Gastrocnemius medialis (tissue), 4 donors: ENCODE data around the gene CACNA1G. TPM values are rescaled to one million over a fixed set of nuclear protein-coding genes. Genes with fewer than 3 reads are reported as not detected.

Source experiments
- ATAC-seq, 2 donors: fragments of 150-250 bp; one replicate each; pipeline ENCODE4 v1.9.1; 2016
- DNase-seq, 2 donors: peaks; one replicate each; pipeline ENCODE4 v3.0.0-alpha.2; 2019
- H3K27ac ChIP-seq, 4 donors: fragments of 200-600 bp; sonication (generic); 1 replicate in 1 of 4; 2 replicates in 3 of 4; pipeline ENCODE4 v1.5.1; 2016 to 2018; ENCODE audit warnings: mild to moderate bottlenecking in 2 of 4, moderate library complexity in 1 of 4
- H3K27me3 ChIP-seq, 3 donors: fragments of 200-600 bp; sonication (generic) in 2 of 3; 1 replicate in 1 of 3; 2 replicates in 2 of 3; pipeline versions ENCODE4 v1.5.1 to v1.6.0; 2016 to 2019; ENCODE audit warnings: mild to moderate bottlenecking in 1 of 3, moderate library complexity in 1 of 3
- H3K36me3 ChIP-seq, 2 donors: fragments of 200-600 bp; sonication (generic) in 1 of 2; one replicate each; pipeline ENCODE4 v1.5.1; 2017 to 2018
- H3K4me1 ChIP-seq, 2 donors: fragments of 200-600 bp; sonication (generic) in 1 of 2; one replicate each; pipeline ENCODE4 v1.5.1; 2016 to 2017; ENCODE audit warnings: mild to moderate bottlenecking in 2 of 2
- H3K4me3 ChIP-seq, 4 donors: fragments of 200-600 bp; sonication (generic) in 3 of 4; 1 replicate in 1 of 4; 2 replicates in 3 of 4; pipeline ENCODE4 v1.5.1; 2016 to 2019; ENCODE audit warnings: mild to moderate bottlenecking in 2 of 4
- H3K9me3 ChIP-seq, 3 donors: fragments of 200-600 bp; sonication (generic) in 2 of 3; 1 replicate in 1 of 3; 2 replicates in 2 of 3; pipeline ENCODE4 v1.5.1; 2016 to 2019
- CTCF ChIP-seq, 5 experiments: fragments of 450-650 bp in 3 of 5; fragments of 200-600 bp in 2 of 5; sonication (generic) in 2 of 5; IDR thresholded peaks in 4 of 5; conservative IDR thresholded peaks in 1 of 5; 1 replicate in 4 of 5; 2 replicates in 1 of 5; pipeline ENCODE4 v1.5.1; 2016 to 2019; ENCODE audit warnings: antibody characterized with exemption in 5 of 5, mild to moderate bottlenecking in 3 of 5, moderate library complexity in 3 of 5
- POLR2A ChIP-seq, 2 donors: fragments of 450-650 bp; IDR thresholded peaks; one replicate each; pipeline ENCODE4 v1.6.1; 2017; ENCODE audit warnings: antibody characterized with exemption in 2 of 2, mild to moderate bottlenecking in 2 of 2, moderate library complexity in 2 of 2
- in situ Hi-C, 4 donors: fragments of 200-750 bp; cut with MboI; loops; one replicate each; pipeline versions ENCODE4 v1.15.0 to v1.8.0; 2017; ENCODE audit warnings: low sequenced_read_pairs in 4 of 4
- intact Hi-C: fragments of 100-400 bp; cut with DNase I; formaldehyde crosslinking; loops from one replicate; pipeline ENCODE4 v1.15.1; 2023; ENCODE audit warnings: low total_unique reads
- total RNA-seq, 4 donors: library from RNA; depleted of rRNA; stranded (reverse); fragments of >200 nt; gene quantifications; one replicate each; pipeline versions ENCODE4 v1.1.0 to v1.2.3, GENCODE V29; 2016

The CACNA1G gene
- total RNA-seq, 4 donors from 2014 or later = 0.09 to 0.10 TPM; not detected in 2

GRCh38 chr17:50642071-50642721 is 81.7 kb downstream of the CACNA1G start:
- in situ Hi-C loops = loop anchor here in 1 of 4 donors (25.0 kb wide), 1 partner anchor 105 kb away; the partner anchor contains the start of genes EPN3 and SPATA20
- TF ChIP-seq POLR2A (IDR thresholded peaks at IDR 0.05) (no peak), CTCF (IDR thresholded peaks at IDR 0.05 in 4 of 5, conservative IDR thresholded peaks at IDR 0.05 in 1 of 5) (no peak)
- H3K9me3 ChIP-seq = no peaks in the 10 kb centered on the region
- no peak overlapping the region for H3K4me3 ChIP-seq
- H3K36me3 ChIP-seq = no peaks in the 10 kb centered on the region
- no peak for DNase-seq
- intact Hi-C loops = no loop called here
- peaks cover 0 to 5% of the 10 kb centered on the region in 2 donors for H3K4me1 ChIP-seq
- H3K27ac ChIP-seq = no peak overlapping the region
- no peaks in the 10 kb centered on the region for H3K27me3 ChIP-seq
- no peak for ATAC-seq

- H3K27ac ChIP-seq = no peak overlapping the region
- no peak overlapping the region for H3K4me3 ChIP-seq
- TF ChIP-seq CTCF (IDR thresholded peaks at IDR 0.05 in 4 of 5, conservative IDR thresholded peaks at IDR 0.05 in 1 of 5) (no peak), POLR2A (IDR thresholded peaks at IDR 0.05) (no peak)
- ATAC-seq = no peak
- H3K36me3 ChIP-seq = no peaks in the 10 kb centered on the region
- peaks cover 0 to 5% of the 10 kb centered on the region in 2 donors for H3K4me1 ChIP-seq
- no peaks in the 10 kb centered on the region for H3K9me3 ChIP-seq
- in situ Hi-C loops (loop anchor here in 1 of 4 donors (25.0 kb wide), 1 partner anchor 106 kb away; the partner anchor contains the start of genes EPN3 and SPATA20), intact Hi-C loops (no loop called here)
- H3K27me3 ChIP-seq = no peaks in the 10 kb centered on the region
- no peak for DNase-seq
These were observed 82.5 kb downstream of the CACNA1G start for GRCh38 chr17:50642722-50643656.

GRCh38 chr17:50645748-50646682 is 85.5 kb downstream of the CACNA1G start:
- DNase-seq (no peak), ATAC-seq (no peak)
- in situ Hi-C loops (loop anchor here in 1 of 4 donors (25.0 kb wide), 1 partner anchor 109 kb away; the partner anchor contains the start of genes EPN3 and SPATA20), intact Hi-C loops (no loop called here)
- Histone ChIP-seq H3K27ac (no peak overlapping the region), H3K36me3 (no peaks in the 10 kb centered on the region), H3K27me3 (no peaks in the 10 kb centered on the region), H3K4me1 (no peaks in the 10 kb centered on the region), H3K4me3 (no peak overlapping the region), H3K9me3 (no peaks in the 10 kb centered on the region)
- TF ChIP-seq CTCF (IDR thresholded peaks at IDR 0.05 in 4 of 5, conservative IDR thresholded peaks at IDR 0.05 in 1 of 5) (no peak), POLR2A (IDR thresholded peaks at IDR 0.05) (no peak)

GRCh38 chr17:50647187-50647586 is 86.7 kb downstream of the CACNA1G start:
- DNase-seq (no peak), ATAC-seq (no peak)
- no peaks in the 10 kb centered on the region for H3K36me3 ChIP-seq
- in situ Hi-C loops = loop anchor here in 1 of 4 donors (25.0 kb wide), 1 partner anchor 110 kb away; the partner anchor contains the start of genes EPN3 and SPATA20
- intact Hi-C loops = no loop called here
- H3K4me1 ChIP-seq = no peaks in the 10 kb centered on the region
- no peaks in the 10 kb centered on the region for H3K9me3 ChIP-seq
- TF ChIP-seq POLR2A (IDR thresholded peaks at IDR 0.05) (no peak), CTCF (IDR thresholded peaks at IDR 0.05 in 4 of 5, conservative IDR thresholded peaks at IDR 0.05 in 1 of 5) (no peak)
- H3K27ac ChIP-seq = no peak overlapping the region
- no peak overlapping the region for H3K4me3 ChIP-seq
- no peaks in the 10 kb centered on the region for H3K27me3 ChIP-seq
